Measurements from ENCODE around the gene ACADS.
"Not testable (repeated sequence)": the region's sequence is repeated elsewhere in the genome, so short reads cannot be mapped to it uniquely, and the experiment has no call there.

The ACADS gene

GRCh38 chr12:120732198-120732597 is 6.6 kb downstream of the ACADS start:
- not testable (repeated sequence) for DNase-seq

- DNase-seq, result no peak
Measured at GRCh38 chr12:120733574-120733973, 7.9 kb downstream of the ACADS start.

- DNase-seq, result no peak
Measured at GRCh38 chr12:120734210-120734609, 8.6 kb downstream of the ACADS start.

GRCh38 chr12:120735181-120735580 is 9.6 kb downstream of the ACADS start:
- no peak for DNase-seq

GRCh38 chr12:120736404-120737331 is 11.0 kb downstream of the ACADS start:
- DNase-seq, result no peak

- no peak for DNase-seq
Measured at GRCh38 chr12:120737557-120738251, 12.1 kb downstream of the ACADS start.

- no peak for DNase-seq
Measured at GRCh38 chr12:120738252-120739030, 12.8 kb downstream of the ACADS start.

- DNase-seq, result no peak
Measured at GRCh38 chr12:120739031-120739762, 13.6 kb downstream of the ACADS start.

- DNase-seq, result no peak
Measured at GRCh38 chr12:120739821-120740613, 14.4 kb downstream of the ACADS start.

- DNase-seq, result no peak
Measured at GRCh38 chr12:120740871-120741270, 15.2 kb downstream of the ACADS start.

GRCh38 chr12:120741476-120742421 is 16.1 kb downstream of the ACADS start:
- DNase-seq, result no peak

GRCh38 chr12:120744922-120745493 is 19.4 kb downstream of the ACADS start:
- no peak for DNase-seq

GRCh38 chr12:120748242-120748641 is 22.6 kb downstream of the ACADS start:
- no peak for DNase-seq

- DNase-seq, result no peak
Measured at GRCh38 chr12:120749256-120749655, 23.6 kb downstream of the ACADS start.

GRCh38 chr12:120750806-120751205 is 25.2 kb downstream of the ACADS start:
- DNase-seq, result no peak

- DNase-seq, result no peak
Measured at GRCh38 chr12:120751389-120751788, 25.8 kb downstream of the ACADS start.

GRCh38 chr12:120754792-120755191 is 29.2 kb downstream of the ACADS start:
- DNase-seq, result no peak

GRCh38 chr12:120755269-120755668 is 29.6 kb downstream of the ACADS start:
- DNase-seq, result no peak

- no peak for DNase-seq
Measured at GRCh38 chr12:120757226-120757742, 31.7 kb downstream of the ACADS start.

GRCh38 chr12:120757949-120758348 is 32.3 kb downstream of the ACADS start:
- no peak for DNase-seq
